MM.1S (cell line): ENCODE measurements around the gene PRPSAP2.

Source experiments
- EZH2 ChIP-seq: fragments of 300-600 bp; sonication (generic); optimal IDR thresholded peaks from 2 replicates; pipeline ENCODE3; 2017; ENCODE audit warnings: low read depth, mild to moderate bottlenecking, antibody characterized with exemption, low read length, mixed read lengths
- EZH2phosphoT487 ChIP-seq: fragments of 300-600 bp; sonication (generic); IDR thresholded peaks from 2 replicates; pipeline ENCODE4 v1.6.1; 2018; ENCODE audit warnings: antibody characterized with exemption, low read length
- TF ChIP-seq, protein P1 (sequence below): fragments of 300-600 bp; sonication (generic); IDR thresholded peaks from 2 replicates; pipeline ENCODE4 v1.5.1; 2016; ENCODE audit warnings: antibody characterized with exemption, low read length, mixed read lengths

- TF ChIP-seq, protein P1, sequence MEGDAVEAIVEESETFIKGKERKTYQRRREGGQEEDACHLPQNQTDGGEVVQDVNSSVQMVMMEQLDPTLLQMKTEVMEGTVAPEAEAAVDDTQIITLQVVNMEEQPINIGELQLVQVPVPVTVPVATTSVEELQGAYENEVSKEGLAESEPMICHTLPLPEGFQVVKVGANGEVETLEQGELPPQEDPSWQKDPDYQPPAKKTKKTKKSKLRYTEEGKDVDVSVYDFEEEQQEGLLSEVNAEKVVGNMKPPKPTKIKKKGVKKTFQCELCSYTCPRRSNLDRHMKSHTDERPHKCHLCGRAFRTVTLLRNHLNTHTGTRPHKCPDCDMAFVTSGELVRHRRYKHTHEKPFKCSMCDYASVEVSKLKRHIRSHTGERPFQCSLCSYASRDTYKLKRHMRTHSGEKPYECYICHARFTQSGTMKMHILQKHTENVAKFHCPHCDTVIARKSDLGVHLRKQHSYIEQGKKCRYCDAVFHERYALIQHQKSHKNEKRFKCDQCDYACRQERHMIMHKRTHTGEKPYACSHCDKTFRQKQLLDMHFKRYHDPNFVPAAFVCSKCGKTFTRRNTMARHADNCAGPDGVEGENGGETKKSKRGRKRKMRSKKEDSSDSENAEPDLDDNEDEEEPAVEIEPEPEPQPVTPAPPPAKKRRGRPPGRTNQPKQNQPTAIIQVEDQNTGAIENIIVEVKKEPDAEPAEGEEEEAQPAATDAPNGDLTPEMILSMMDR: no peak
- no peak for TF ChIP-seq EZH2phosphoT487
- no peak for TF ChIP-seq EZH2
Observed at GRCh38 chr17:18962494-18962815, 104.5 kb downstream of the PRPSAP2 start.
